Loucy (cell line): ENCODE results near the gene KLK8.

Experiments used
- H2AFZ ChIP-seq: fragments of 200-600 bp; sonication (generic); 2 replicates; pipeline ENCODE4 v1.6.0; 2016; ENCODE audit warnings: antibody characterized with exemption, mild to moderate bottlenecking, low read length, moderate library complexity
- H3F3A ChIP-seq: fragments of 200-600 bp; 2 replicates; pipeline ENCODE4 v1.6.0; 2016; ENCODE audit warnings: antibody characterized with exemption, low read depth, mild to moderate bottlenecking
- H3K27me3 ChIP-seq: fragments of 200-600 bp; sonication (generic); 2 replicates; pipeline ENCODE4 v1.6.1; 2014; ENCODE audit warnings: low read length, mild to moderate bottlenecking; ENCODE audit not compliant: insufficient read depth, poor library complexity, severe bottlenecking
- H3K36me3 ChIP-seq: fragments of 200-600 bp; sonication (generic); 2 replicates; pipeline ENCODE4 v1.6.1; 2016; ENCODE audit warnings: low read length; ENCODE audit not compliant: insufficient read depth
- H3K4me1 ChIP-seq: fragments of 200-600 bp; sonication (generic); 2 replicates; pipeline ENCODE4 v1.5.1; 2014; ENCODE audit warnings: low read length, mild to moderate bottlenecking; ENCODE audit not compliant: insufficient read depth, poor library complexity, severe bottlenecking
- H3K4me2 ChIP-seq: fragments of 200-600 bp; sonication (generic); 2 replicates; pipeline ENCODE4 v1.6.0; 2014; ENCODE audit warnings: antibody characterized with exemption, low read length, low read depth, mild to moderate bottlenecking; ENCODE audit not compliant: poor library complexity, severe bottlenecking
- H3K4me3 ChIP-seq: fragments of 200-600 bp; sonication (generic); 2 replicates; pipeline ENCODE4 v1.5.1; 2014; ENCODE audit warnings: low read length, mild to moderate bottlenecking, mixed read lengths; ENCODE audit not compliant: poor library complexity, severe bottlenecking
- H3K79me2 ChIP-seq: fragments of 200-600 bp; sonication (generic); 2 replicates; pipeline ENCODE4 v1.6.1; 2014; ENCODE audit warnings: low read length; ENCODE audit not compliant: insufficient read depth
- H3K9ac ChIP-seq: fragments of 200-600 bp; sonication (generic); 2 replicates; pipeline ENCODE4 v1.6.0; 2014; ENCODE audit warnings: mild to moderate bottlenecking, low read depth, low read length, moderate library complexity; ENCODE audit not compliant: poor library complexity, severe bottlenecking
- H3K9me2 ChIP-seq: fragments of 200-600 bp; sonication (generic); replicated peaks from 2 replicates; pipeline ENCODE4 v1.6.1; 2016; ENCODE audit warnings: low read depth, low read length, mixed read lengths
- H3K9me3 ChIP-seq: fragments of 200-600 bp; sonication (generic); 2 replicates; pipeline ENCODE4 v1.6.1; 2014; ENCODE audit warnings: mild to moderate bottlenecking, antibody characterized with exemption, low read length, low read depth; ENCODE audit not compliant: insufficient read depth
- H4K20me1 ChIP-seq: fragments of 200-600 bp; sonication (generic); 2 replicates; pipeline ENCODE4 v1.6.0; 2014; ENCODE audit warnings: antibody characterized with exemption, low read length, mild to moderate bottlenecking; ENCODE audit not compliant: insufficient read depth, poor library complexity, severe bottlenecking
- EZH2phosphoT487 ChIP-seq: fragments of 200-600 bp; IDR thresholded peaks from 2 replicates; pipeline ENCODE4 v1.6.1; 2018; ENCODE audit warnings: antibody characterized with exemption, mild to moderate bottlenecking, moderate library complexity, borderline replicate concordance
- TF ChIP-seq, protein P1 (sequence below): fragments of 200-600 bp; sonication (generic); conservative IDR thresholded peaks from 2 replicates; pipeline ENCODE4 v1.5.1; 2014; ENCODE audit warnings: mild to moderate bottlenecking, antibody characterized with exemption, low read length

The KLK8 gene

DNA sequence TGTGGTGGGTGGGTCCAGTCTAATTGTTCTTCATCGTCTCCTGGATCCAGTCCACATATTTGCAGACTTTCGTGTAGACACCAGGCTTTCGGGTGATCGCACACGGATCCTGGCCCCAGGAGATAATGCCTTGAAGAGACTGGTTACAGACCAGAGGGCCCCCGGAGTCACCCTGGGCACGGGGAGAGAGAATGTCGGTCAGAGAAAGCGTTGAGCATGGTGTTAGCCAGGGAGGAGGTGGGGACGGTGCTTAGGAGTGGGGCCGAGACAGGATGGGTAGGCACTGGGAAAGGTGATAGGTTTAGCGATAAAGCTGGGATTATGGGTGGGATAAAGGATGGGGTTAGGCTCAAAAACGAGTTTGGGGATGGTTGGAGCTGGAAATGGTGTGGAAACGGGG is 21.1 kb upstream of the KLK8 start:
- Histone ChIP-seq H3K9me2 (no peaks in the 10 kb centered on the region), H3K27me3 (no peaks in the 10 kb centered on the region)

DNA sequence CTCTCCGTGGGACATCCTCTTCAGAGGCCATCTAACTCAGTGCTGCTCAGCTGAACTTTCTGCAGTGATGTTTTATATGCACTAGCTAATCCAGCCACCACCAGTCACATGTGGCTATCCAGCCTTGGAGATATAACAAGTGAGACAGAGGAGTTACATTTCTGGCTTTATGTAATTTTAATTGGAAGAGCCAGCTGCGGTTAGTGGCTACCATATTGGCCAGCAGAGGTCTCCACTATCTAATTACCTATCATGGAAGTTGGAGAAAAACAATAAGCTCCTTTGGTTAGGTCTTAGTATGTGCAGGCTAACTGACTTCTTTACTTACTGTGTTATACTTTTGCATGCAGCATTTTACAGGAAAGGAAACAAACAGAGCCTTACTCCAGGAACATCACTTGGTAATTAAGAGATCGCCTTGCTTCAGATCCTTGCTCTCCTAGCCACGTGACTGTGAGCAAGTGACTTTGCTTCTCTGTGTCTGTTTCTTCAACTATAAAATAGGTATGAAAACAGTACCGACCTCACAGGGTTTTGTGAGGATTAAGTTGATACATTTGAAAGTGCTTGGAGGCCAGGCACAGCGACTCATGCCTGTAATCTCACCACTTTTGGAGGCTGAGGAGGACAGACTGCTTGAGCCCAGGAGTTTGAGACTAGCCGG is 19.7 kb upstream of the KLK8 start:
- TF ChIP-seq EZH2phosphoT487: no peak
- TF ChIP-seq, protein P1, sequence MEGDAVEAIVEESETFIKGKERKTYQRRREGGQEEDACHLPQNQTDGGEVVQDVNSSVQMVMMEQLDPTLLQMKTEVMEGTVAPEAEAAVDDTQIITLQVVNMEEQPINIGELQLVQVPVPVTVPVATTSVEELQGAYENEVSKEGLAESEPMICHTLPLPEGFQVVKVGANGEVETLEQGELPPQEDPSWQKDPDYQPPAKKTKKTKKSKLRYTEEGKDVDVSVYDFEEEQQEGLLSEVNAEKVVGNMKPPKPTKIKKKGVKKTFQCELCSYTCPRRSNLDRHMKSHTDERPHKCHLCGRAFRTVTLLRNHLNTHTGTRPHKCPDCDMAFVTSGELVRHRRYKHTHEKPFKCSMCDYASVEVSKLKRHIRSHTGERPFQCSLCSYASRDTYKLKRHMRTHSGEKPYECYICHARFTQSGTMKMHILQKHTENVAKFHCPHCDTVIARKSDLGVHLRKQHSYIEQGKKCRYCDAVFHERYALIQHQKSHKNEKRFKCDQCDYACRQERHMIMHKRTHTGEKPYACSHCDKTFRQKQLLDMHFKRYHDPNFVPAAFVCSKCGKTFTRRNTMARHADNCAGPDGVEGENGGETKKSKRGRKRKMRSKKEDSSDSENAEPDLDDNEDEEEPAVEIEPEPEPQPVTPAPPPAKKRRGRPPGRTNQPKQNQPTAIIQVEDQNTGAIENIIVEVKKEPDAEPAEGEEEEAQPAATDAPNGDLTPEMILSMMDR: peak; percentile 78
- Histone ChIP-seq H3K9me3 (no peaks in the 10 kb centered on the region), H3K4me3 (no peak overlapping the region), H3K36me3 (no peaks in the 10 kb centered on the region), H3K79me2 (no peaks in the 10 kb centered on the region), H3K4me2 (no peak overlapping the region), H3F3A (no peaks in the 10 kb centered on the region), H4K20me1 (no peaks in the 10 kb centered on the region), H3K4me1 (no peaks in the 10 kb centered on the region), H3K9ac (no peak overlapping the region), H3K9me2 (no peaks in the 10 kb centered on the region), H2AFZ (peak overlapping the region; percentile 84), H3K27me3 (no peaks in the 10 kb centered on the region)

More for the DNA sequence above, 21.1 kb upstream of the KLK8 start:
- Histone ChIP-seq H3K4me1 (no peaks in the 10 kb centered on the region), H3K4me3 (no peak overlapping the region), H3K79me2 (no peaks in the 10 kb centered on the region), H3K9ac (no peak overlapping the region), H3K9me3 (no peaks in the 10 kb centered on the region), H4K20me1 (no peaks in the 10 kb centered on the region), H3F3A (no peaks in the 10 kb centered on the region), H3K4me2 (no peak overlapping the region), H3K36me3 (no peaks in the 10 kb centered on the region), H2AFZ (no peak overlapping the region)
- TF ChIP-seq, protein P1: no peak
- TF ChIP-seq EZH2phosphoT487: no peak

GRCh38 chr19:51019544-51019925 is 18.1 kb upstream of the KLK8 start, which contains the start of gene KLK10:
Gene KLK10 (minus strand): TSS chr19:51019709. CDS start chr19:51019130, 579 bp downstream.
- H3K9me3 ChIP-seq: no peaks in the 10 kb centered on the region
- no peaks in the 10 kb centered on the region for H3K27me3 ChIP-seq
- H3F3A ChIP-seq: no peaks in the 10 kb centered on the region
- H3K9ac ChIP-seq: no peak within 1 kb of the TSS
- no peaks in the 10 kb centered on the region for H3K4me1 ChIP-seq
- no peak within 1 kb of the TSS for H3K4me2 ChIP-seq
- TF ChIP-seq EZH2phosphoT487: no peak
- TF ChIP-seq, protein P1: no peak
- no peaks in the 10 kb centered on the region for H3K79me2 ChIP-seq
- H4K20me1 ChIP-seq: no peaks in the 10 kb centered on the region
- no peak within 1 kb of the TSS for H3K4me3 ChIP-seq
- H2AFZ ChIP-seq: no peak within 1 kb of the TSS
- H3K36me3 ChIP-seq: no peaks in the 10 kb centered on the region
- H3K9me2 ChIP-seq: no peaks in the 10 kb centered on the region
